ENCODE measurements around the gene TROAP.
"Not testable (repeated sequence)": the region's sequence is repeated elsewhere in the genome, so short reads cannot be mapped to it uniquely, and the experiment has no call there.

TROAP gene

GRCh38 chr12:49296034-49296835 is 26.8 kb upstream of the TROAP start:
- peak overlapping the region in 1 of 2 donors; percentile 47 for H3K4me3 ChIP-seq (ENCODE audit: low read depth in 1 of 2, low read length in 2 of 2)
- peaks cover 0 to 26% of the 10 kb centered on the region in 2 donors for H3K4me1 ChIP-seq (ENCODE audit: control insufficient read depth in 1 of 2, insufficient read depth in 2 of 2, low read length in 2 of 2)
- no peak overlapping the region for H3K27ac ChIP-seq (ENCODE audit: low read length)
- peaks cover 36% of the 10 kb centered on the region for H3K27me3 ChIP-seq (ENCODE audit: low read depth, low read length)
- H3K9me3 ChIP-seq (ENCODE audit: control insufficient read depth in 1 of 2, low read length in 2 of 2), result no peaks in the 10 kb centered on the region
- no peaks in the 10 kb centered on the region for H3K36me3 ChIP-seq (ENCODE audit: control insufficient read depth in 1 of 2, insufficient read depth in 2 of 2, low read length in 2 of 2)

- H3K4me1 ChIP-seq (ENCODE audit: control insufficient read depth in 1 of 2, insufficient read depth in 2 of 2, low read length in 2 of 2), result peaks cover 0 to 26% of the 10 kb centered on the region in 2 donors
- H3K27me3 ChIP-seq (ENCODE audit: low read depth, low read length), result peaks cover 36% of the 10 kb centered on the region
- H3K27ac ChIP-seq (ENCODE audit: low read length), result no peak overlapping the region
- H3K36me3 ChIP-seq (ENCODE audit: control insufficient read depth in 1 of 2, insufficient read depth in 2 of 2, low read length in 2 of 2), result no peaks in the 10 kb centered on the region
- no peaks in the 10 kb centered on the region for H3K9me3 ChIP-seq (ENCODE audit: control insufficient read depth in 1 of 2, low read length in 2 of 2)
- peak overlapping the region in 1 of 2 donors; percentile 47 for H3K4me3 ChIP-seq (ENCODE audit: low read depth in 1 of 2, low read length in 2 of 2)
Measured at GRCh38 chr12:49296836-49297694, 26.0 kb upstream of the TROAP start.

DNA sequence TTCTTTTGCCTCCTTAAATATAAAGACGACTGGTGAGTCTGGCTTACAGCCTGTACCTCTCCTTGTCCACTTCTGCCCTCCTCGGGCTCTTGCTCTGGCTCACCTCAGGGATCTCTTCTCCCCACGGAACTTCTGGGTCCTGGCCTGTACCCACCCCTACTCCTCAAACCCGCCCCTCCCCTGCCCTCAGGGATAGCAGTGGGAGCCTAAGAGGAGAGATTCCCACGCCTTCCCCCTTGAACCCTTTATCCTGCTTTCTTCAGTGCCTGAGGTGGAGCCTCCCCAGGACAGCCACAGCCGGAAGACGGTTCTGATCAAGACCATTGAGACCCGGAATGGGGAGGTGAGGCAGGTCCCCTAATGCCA is 25.4 kb upstream of the TROAP start:
- Histone ChIP-seq H3K27me3 (ENCODE audit: low read depth, low read length) (peaks cover 36% of the 10 kb centered on the region), H3K4me3 (ENCODE audit: low read depth in 1 of 2, low read length in 2 of 2) (no peak overlapping the region)

GRCh38 chr12:49298160-49298559 is 24.9 kb upstream of the TROAP start:
- Histone ChIP-seq H3K9me3 (ENCODE audit: control insufficient read depth in 1 of 2, low read length in 2 of 2) (no peaks in the 10 kb centered on the region), H3K4me3 (ENCODE audit: low read depth in 1 of 2, low read length in 2 of 2) (no peak overlapping the region), H3K36me3 (ENCODE audit: control insufficient read depth in 1 of 2, insufficient read depth in 2 of 2, low read length in 2 of 2) (no peaks in the 10 kb centered on the region), H3K4me1 (ENCODE audit: control insufficient read depth in 1 of 2, insufficient read depth in 2 of 2, low read length in 2 of 2) (peaks cover 0 to 25% of the 10 kb centered on the region in 2 donors), H3K27me3 (ENCODE audit: low read depth, low read length) (peaks cover 36% of the 10 kb centered on the region), H3K27ac (ENCODE audit: low read length) (no peak overlapping the region)

More for the DNA sequence above, 25.4 kb upstream of the TROAP start:
- no peaks in the 10 kb centered on the region for H3K36me3 ChIP-seq (ENCODE audit: control insufficient read depth in 1 of 2, insufficient read depth in 2 of 2, low read length in 2 of 2)
- no peak overlapping the region for H3K27ac ChIP-seq (ENCODE audit: low read length)
- no peaks in the 10 kb centered on the region for H3K9me3 ChIP-seq (ENCODE audit: control insufficient read depth in 1 of 2, low read length in 2 of 2)
- peaks cover 0 to 26% of the 10 kb centered on the region in 2 donors for H3K4me1 ChIP-seq (ENCODE audit: control insufficient read depth in 1 of 2, insufficient read depth in 2 of 2, low read length in 2 of 2)

GRCh38 chr12:49301760-49302159 is 21.3 kb upstream of the TROAP start:
- H3K27ac ChIP-seq (ENCODE audit: low read length), result no peak overlapping the region
- H3K27me3 ChIP-seq (ENCODE audit: low read depth, low read length), result peaks cover 20% of the 10 kb centered on the region
- peaks cover 0 to 12% of the 10 kb centered on the region in 2 donors for H3K4me1 ChIP-seq (ENCODE audit: control insufficient read depth in 1 of 2, insufficient read depth in 2 of 2, low read length in 2 of 2)
- no peak overlapping the region for H3K4me3 ChIP-seq (ENCODE audit: low read depth in 1 of 2, low read length in 2 of 2)
- no peaks in the 10 kb centered on the region for H3K36me3 ChIP-seq (ENCODE audit: control insufficient read depth in 1 of 2, insufficient read depth in 2 of 2, low read length in 2 of 2)
- no peaks in the 10 kb centered on the region for H3K9me3 ChIP-seq (ENCODE audit: control insufficient read depth in 1 of 2, low read length in 2 of 2)

GRCh38 chr12:49304161-49304560 is 18.9 kb upstream of the TROAP start:
- Histone ChIP-seq H3K4me3 (ENCODE audit: low read depth in 1 of 2, low read length in 2 of 2) (no peak overlapping the region), H3K27ac (ENCODE audit: low read length) (no peak overlapping the region), H3K9me3 (ENCODE audit: control insufficient read depth in 1 of 2, low read length in 2 of 2) (no peaks in the 10 kb centered on the region), H3K27me3 (ENCODE audit: low read depth, low read length) (no peaks in the 10 kb centered on the region), H3K4me1 (ENCODE audit: control insufficient read depth in 1 of 2, insufficient read depth in 2 of 2, low read length in 2 of 2) (no peaks in the 10 kb centered on the region), H3K36me3 (ENCODE audit: control insufficient read depth in 1 of 2, insufficient read depth in 2 of 2, low read length in 2 of 2) (no peaks in the 10 kb centered on the region)

GRCh38 chr12:49305762-49306510 is 17.1 kb upstream of the TROAP start:
- no peaks in the 10 kb centered on the region for H3K36me3 ChIP-seq (ENCODE audit: control insufficient read depth in 1 of 2, insufficient read depth in 2 of 2, low read length in 2 of 2)
- H3K4me3 ChIP-seq (ENCODE audit: low read depth in 1 of 2, low read length in 2 of 2), result no peak overlapping the region
- no peaks in the 10 kb centered on the region for H3K4me1 ChIP-seq (ENCODE audit: control insufficient read depth in 1 of 2, insufficient read depth in 2 of 2, low read length in 2 of 2)
- H3K9me3 ChIP-seq (ENCODE audit: control insufficient read depth in 1 of 2, low read length in 2 of 2), result no peaks in the 10 kb centered on the region
- no peak overlapping the region for H3K27ac ChIP-seq (ENCODE audit: low read length)
- no peaks in the 10 kb centered on the region for H3K27me3 ChIP-seq (ENCODE audit: low read depth, low read length)

DNA sequence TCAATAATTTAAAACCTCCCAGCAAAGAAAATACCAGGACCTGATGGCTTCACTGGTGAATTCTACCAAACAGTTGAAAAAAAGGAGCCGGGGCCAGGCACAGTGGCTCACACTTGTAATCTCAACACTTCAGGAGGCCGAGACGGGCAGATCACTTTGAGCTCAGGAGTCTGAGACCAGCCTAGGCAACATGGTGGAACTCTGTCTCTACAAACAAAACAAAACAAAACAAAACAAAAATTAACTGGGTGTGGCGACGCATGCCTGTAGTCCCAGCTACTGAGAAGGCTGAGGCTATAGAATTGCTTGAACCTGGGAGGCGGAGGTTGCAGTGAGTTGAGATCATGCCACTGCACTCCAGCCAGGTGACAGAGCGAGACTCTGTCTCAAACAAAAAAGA is 13.7 kb upstream of the TROAP start:
- no peak overlapping the region for H3K27ac ChIP-seq (ENCODE audit: low read length)
- no peaks in the 10 kb centered on the region for H3K9me3 ChIP-seq (ENCODE audit: control insufficient read depth in 1 of 2, low read length in 2 of 2)
- no peak overlapping the region for H3K4me3 ChIP-seq (ENCODE audit: low read depth in 1 of 2, low read length in 2 of 2)
- no peaks in the 10 kb centered on the region for H3K4me1 ChIP-seq (ENCODE audit: control insufficient read depth in 1 of 2, insufficient read depth in 2 of 2, low read length in 2 of 2)
- H3K36me3 ChIP-seq (ENCODE audit: control insufficient read depth in 1 of 2, insufficient read depth in 2 of 2, low read length in 2 of 2), result no peaks in the 10 kb centered on the region
- no peaks in the 10 kb centered on the region for H3K27me3 ChIP-seq (ENCODE audit: low read depth, low read length)

DNA sequence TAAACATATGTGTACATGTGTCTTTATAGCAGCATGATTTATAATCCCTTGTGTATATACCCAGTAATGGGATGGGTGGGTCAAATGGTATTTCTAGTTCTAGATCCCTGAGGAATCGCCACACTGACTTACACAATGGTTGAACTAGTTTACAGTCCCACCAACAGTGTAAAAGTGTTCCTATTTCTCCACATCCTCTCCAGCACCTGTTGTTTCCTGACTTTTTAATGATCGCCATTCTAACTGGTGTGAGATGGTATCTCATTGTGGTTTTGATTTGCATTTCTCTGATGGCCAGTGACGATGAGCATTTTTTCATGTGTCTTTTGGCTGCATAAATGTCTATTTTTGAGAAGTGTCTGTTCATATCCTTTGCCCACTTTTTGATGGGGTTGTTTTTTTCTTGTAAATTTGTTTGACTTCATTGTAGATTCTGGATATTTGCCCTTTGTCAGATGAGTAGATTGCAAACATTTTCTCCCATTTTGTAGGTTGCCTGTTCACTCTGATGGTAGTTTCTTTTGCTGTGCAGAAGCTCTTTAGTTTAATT is 12.5 kb upstream of the TROAP start:
- not testable (repeated sequence) for H3K36me3 ChIP-seq (ENCODE audit: control insufficient read depth in 1 of 2, insufficient read depth in 2 of 2, low read length in 2 of 2); H3K27me3 ChIP-seq (ENCODE audit: low read depth, low read length); H3K4me3 ChIP-seq (ENCODE audit: low read depth in 1 of 2, low read length in 2 of 2); H3K4me1 ChIP-seq (ENCODE audit: control insufficient read depth in 1 of 2, insufficient read depth in 2 of 2, low read length in 2 of 2); H3K9me3 ChIP-seq (ENCODE audit: control insufficient read depth in 1 of 2, low read length in 2 of 2); H3K27ac ChIP-seq (ENCODE audit: low read length)

GRCh38 chr12:49314811-49315210 is 8.2 kb upstream of the TROAP start:
- Histone ChIP-seq H3K4me3 (ENCODE audit: low read depth in 1 of 2, low read length in 2 of 2) (no peak overlapping the region), H3K36me3 (ENCODE audit: control insufficient read depth in 1 of 2, insufficient read depth in 2 of 2, low read length in 2 of 2) (no peaks in the 10 kb centered on the region), H3K4me1 (ENCODE audit: control insufficient read depth in 1 of 2, insufficient read depth in 2 of 2, low read length in 2 of 2) (no peaks in the 10 kb centered on the region), H3K27me3 (ENCODE audit: low read depth, low read length) (no peaks in the 10 kb centered on the region), H3K27ac (ENCODE audit: low read length) (no peak overlapping the region), H3K9me3 (ENCODE audit: control insufficient read depth in 1 of 2, low read length in 2 of 2) (no peaks in the 10 kb centered on the region)

DNA sequence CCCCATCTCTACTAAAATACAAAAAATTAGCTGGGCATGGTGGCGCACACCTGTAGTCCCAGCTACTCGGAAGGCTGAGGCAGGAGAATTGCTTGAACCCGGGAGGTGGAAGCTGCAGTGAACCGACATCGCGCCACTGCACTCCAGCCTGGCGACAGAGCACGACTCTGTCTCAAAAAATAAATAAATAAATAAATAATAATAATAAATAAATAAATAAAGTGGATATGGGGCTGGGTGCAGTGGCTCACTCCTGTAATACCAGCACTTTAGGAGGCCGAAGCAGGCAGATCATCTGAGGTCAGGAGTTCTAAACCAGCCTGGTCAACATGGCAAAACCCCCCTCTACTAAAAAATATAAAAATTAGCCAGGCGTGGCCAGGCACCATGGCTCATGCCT is 5.9 kb upstream of the TROAP start:
- not testable (repeated sequence) for H3K27ac ChIP-seq (ENCODE audit: low read length)

More for the DNA sequence above, 5.9 kb upstream of the TROAP start:
- H3K9me3 ChIP-seq (ENCODE audit: control insufficient read depth in 1 of 2, low read length in 2 of 2); H3K36me3 ChIP-seq (ENCODE audit: control insufficient read depth in 1 of 2, insufficient read depth in 2 of 2, low read length in 2 of 2); H3K27me3 ChIP-seq (ENCODE audit: low read depth, low read length); H3K4me1 ChIP-seq (ENCODE audit: control insufficient read depth in 1 of 2, insufficient read depth in 2 of 2, low read length in 2 of 2); H3K4me3 ChIP-seq (ENCODE audit: low read depth in 1 of 2, low read length in 2 of 2): not testable (repeated sequence)
